Coronary artery (tissue), 2 donors: ENCODE results near the gene SNRPA.
A peak's percentile ranks its signal among the peaks of the same experiment; 100 is the strongest.

Source experiments
- DNase-seq: peaks from one replicate; pipeline ENCODE4 v3.0.0-alpha.2; 2017; ENCODE audit warnings: low spot score
- H3K27ac ChIP-seq, 2 donors: fragments of 200-600 bp; sonication (generic); one replicate each; pipeline ENCODE4 v1.5.1; 2016 to 2019
- H3K4me3 ChIP-seq: fragments of 200-600 bp; sonication (generic); 2 replicates; pipeline ENCODE4 v1.5.1; 2016; ENCODE audit warnings: mild to moderate bottlenecking, moderate library complexity
- CTCF ChIP-seq: fragments of 200-600 bp; sonication (generic); IDR thresholded peaks from one replicate; pipeline ENCODE4 v1.5.1; 2019; ENCODE audit warnings: antibody characterized with exemption

The SNRPA gene

GRCh38 chr19:40750874-40751537 lies at the start of gene SNRPA:
TSS of gene SNRPA (plus strand) at chr19:40751203. CDS start at chr19:40751409, 206 bp downstream.
- peak; percentile 98 for DNase-seq
- Histone ChIP-seq H3K4me3 (peak within 1 kb of the TSS; percentile 81), H3K27ac (peak within 1 kb of the TSS; percentile 90 to 91)
- no peak for TF ChIP-seq CTCF

- no peak for DNase-seq
- Histone ChIP-seq H3K27ac (no peak overlapping the region), H3K4me3 (no peak overlapping the region)
- TF ChIP-seq CTCF = no peak
Measured at GRCh38 chr19:40701758-40702157, 49.2 kb upstream of the SNRPA start.

DNA sequence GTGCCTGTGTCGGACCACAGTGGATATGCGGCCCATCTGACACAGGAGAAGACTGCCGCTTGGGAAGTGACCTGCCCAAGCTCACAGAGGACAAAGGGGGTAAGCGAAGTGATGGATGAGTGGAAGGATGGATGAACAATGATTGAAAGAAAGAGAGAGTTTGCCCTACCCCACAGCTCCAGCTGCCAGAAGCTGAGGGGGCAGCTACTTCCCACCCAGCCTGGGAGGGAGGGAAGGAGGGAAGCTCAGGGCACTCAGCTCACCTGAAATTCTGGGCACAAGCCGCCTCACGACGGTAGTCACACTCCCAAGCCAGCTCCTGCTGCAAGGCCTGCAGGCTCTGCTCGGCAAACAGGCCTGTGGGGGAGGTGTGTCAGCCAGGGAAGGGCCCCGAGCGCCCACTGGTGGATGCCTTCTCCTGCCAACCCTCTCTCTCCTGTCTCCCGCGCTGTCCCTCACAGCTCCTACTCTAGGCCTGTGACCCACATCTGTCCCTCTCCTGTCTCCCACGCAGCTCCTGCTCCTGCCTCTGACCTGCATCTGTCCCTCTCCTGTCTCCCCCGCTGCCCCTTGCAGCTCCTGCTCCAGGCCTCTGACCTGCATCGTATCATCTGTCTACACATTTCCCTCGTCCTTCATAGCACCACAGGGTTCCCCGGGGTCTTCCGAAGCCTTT lies 48.5 kb upstream of the SNRPA start:
- TF ChIP-seq CTCF = no peak
- DNase-seq = no peak
- H3K27ac ChIP-seq = no peak overlapping the region
- no peak overlapping the region for H3K4me3 ChIP-seq

GRCh38 chr19:40703029-40703755 lies 47.8 kb upstream of the SNRPA start:
- TF ChIP-seq CTCF = no peak
- no peak overlapping the region for H3K4me3 ChIP-seq
- no peak for DNase-seq
- H3K27ac ChIP-seq = no peak overlapping the region

GRCh38 chr19:40704491-40705361 lies 46.3 kb upstream of the SNRPA start:
- no peak for DNase-seq
- H3K27ac ChIP-seq = no peak overlapping the region
- no peak overlapping the region for H3K4me3 ChIP-seq
- TF ChIP-seq CTCF = no peak

DNA sequence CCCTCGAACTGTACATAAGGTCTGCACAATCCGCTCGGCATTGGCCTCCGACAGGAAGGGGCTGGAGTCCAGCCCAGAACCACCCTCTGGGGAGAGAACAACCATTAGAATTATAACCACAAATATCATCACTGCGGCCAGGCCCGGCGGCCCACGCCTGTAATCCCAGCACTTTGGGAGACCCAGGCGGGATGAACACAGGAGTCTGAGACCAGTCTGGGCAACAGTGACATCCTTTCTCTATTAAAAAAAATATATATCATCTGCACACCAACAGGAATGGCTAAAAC lies 45.7 kb upstream of the SNRPA start:
- no peak for TF ChIP-seq CTCF
- DNase-seq = no peak
- Histone ChIP-seq H3K4me3 (no peak overlapping the region), H3K27ac (no peak overlapping the region)
